GF-D8 (cell line): ENCODE data around the gene AGPS.
"Not testable (repeated sequence)": the region's sequence is repeated elsewhere in the genome, so short reads cannot be mapped to it uniquely, and the experiment has no call there.

Source experiments
- DNase-seq: peaks from one replicate; lab custom pipeline; 2025; lab: John Stamatoyannopoulos, UW

AGPS gene

DNA sequence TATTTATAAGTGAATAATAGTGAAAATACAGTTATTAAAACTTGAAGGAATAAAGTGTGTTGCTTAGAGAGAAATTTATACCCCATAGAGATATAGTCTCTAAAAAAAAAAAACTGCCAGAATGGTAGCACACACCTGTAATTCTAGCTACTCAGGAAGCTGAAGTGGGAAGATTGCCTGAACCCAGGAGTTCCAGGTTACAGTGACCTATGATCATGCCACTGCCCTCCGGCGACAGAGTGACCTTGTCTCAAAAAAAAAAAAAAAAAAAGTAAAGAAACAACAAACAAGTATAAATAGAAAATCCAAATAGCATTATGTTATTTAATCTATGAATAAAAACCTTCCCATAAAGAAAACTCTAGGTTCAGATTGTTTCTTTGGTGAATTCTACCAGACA is 7.4 kb upstream of the AGPS start:
- no peak for DNase-seq

DNA sequence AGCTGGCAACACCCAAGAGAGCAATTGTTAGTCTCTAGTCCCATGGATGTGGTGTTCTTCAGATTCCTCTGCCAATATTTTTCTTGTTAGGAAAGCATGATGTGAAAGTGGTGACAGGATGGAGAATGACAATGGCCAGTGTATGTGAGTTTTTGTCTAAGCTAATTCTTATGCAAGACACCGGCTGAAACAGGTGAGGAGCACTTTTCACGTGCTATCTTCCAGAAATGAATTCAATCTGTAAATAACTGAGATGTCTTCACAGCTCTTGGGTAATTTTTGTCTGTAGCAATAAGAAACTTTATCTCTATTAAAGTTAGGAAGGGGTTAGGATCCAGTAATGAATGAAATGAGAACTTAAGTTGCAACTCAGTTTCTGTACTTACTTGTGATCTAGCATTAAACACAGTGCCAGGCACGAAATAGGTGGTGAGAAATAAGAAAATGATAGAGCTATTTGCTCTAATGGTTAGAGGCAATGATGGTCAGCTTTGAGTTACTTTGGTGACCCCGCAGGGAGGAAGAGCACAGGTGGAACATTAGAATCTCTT is 676 bp upstream of the AGPS start:
- no peak for DNase-seq

DNA sequence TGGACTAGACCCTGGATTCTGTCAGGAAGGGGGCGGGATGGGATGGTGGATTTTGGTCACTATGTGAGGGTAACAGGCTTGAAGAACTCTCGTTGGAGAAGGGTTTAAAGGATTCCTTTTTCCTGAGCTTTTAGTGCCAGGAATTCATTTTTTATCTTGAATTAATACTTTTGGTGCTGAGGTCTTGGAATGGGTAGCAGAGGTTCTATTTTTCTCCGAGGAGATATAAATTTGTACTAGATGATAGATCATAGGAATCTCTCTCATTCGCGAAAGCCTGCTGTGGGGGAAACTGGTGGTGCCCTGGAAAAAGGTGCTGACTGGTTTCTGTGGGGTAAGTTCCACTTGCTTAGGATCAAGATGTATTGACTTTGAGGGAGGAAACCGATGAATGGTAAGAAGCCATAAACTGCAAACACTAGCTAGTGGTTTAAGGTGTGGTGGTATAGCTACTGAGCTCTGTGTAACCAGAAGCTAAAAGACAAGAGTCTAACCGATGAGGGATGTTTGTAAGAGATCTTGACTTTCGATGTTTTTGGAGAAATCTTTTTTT is 706 bp downstream of the AGPS start:
- DNase-seq, result no peak

DNA sequence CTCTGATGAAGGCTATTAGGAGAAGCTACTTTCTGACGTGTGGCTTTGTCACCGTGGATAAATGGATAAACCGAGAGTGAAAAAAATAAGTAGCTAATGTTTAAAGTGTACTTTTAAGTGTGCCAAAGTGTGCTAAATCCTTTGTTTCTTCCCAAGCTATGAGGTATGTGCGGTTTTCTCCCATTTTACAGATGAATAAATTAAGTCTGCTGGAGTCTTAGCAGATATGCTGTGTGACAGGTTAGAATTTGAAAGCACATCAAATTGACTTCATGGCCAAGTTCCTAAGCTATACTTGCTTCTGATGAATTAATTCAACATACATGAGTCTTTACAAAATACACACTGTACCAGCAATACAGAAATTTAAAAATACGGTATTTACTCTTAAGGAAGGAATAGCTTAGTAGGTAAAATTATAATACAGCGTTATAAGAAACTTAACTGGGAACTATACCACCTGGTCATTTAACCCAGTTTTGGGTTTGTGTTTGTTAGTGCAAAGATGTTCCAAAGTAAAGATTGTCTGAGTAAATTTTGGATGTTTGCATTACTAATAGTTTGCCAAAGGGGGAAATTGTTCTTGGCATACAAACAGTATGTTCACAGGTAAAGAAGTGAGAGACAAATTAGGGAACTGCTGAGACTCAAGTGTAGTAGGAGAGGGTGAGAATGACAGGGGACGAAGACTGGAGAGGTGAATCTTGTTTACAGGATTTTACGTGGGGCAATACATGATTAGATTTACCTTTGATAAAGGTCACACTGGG is 1.4 kb downstream of the AGPS start:
- no peak for DNase-seq

DNA sequence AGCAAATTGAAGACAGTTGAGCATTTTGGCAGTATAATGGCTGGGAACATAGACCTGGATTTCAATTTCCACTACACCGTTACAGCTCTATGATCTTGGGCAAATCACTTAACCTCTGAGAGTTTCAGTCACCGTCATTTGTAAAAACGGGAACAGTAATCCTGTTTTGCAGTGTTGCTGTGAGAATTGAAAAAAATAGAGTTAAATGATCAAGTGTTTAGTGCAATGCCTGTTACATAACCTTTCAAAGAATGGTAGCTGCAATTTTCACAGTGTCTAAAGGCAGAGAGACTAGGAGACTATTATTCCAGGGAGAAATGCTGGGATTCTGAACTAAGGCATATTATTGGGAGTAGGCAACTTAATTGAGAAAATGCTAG is 2.0 kb downstream of the AGPS start:
- no peak for DNase-seq

DNA sequence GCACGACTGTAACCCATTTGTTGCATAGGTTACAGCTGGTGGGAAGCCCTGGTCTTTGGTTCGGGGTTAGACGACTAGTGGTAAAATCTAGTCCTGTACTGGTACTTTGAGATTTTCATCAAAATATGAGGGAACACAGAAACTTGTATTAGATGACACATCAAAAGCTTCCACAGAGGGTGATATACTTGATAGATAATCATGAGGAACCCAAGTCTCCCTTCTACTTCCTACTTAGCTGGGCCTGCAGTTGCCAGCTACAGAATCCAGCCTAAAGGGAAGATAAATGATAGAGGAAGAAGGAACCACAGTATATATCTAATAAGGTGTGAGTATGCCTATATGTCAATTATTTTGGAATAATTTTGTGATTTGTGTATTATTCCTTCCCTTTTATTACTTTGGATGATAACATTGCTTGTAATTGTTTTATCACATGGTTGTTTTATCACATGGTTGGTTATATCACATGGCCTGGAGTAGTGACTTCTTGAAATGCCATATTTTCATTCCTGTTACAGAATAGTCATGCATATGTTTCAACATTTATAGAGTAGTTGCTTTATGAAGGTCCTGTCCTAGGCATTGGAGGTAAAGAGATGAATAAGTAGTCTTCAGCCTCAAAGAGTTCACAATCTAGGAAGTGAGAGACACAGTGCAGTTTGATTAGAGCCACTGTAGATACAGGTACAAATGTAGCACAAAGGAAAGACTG is 2.9 kb downstream of the AGPS start:
- DNase-seq, result no peak

DNA sequence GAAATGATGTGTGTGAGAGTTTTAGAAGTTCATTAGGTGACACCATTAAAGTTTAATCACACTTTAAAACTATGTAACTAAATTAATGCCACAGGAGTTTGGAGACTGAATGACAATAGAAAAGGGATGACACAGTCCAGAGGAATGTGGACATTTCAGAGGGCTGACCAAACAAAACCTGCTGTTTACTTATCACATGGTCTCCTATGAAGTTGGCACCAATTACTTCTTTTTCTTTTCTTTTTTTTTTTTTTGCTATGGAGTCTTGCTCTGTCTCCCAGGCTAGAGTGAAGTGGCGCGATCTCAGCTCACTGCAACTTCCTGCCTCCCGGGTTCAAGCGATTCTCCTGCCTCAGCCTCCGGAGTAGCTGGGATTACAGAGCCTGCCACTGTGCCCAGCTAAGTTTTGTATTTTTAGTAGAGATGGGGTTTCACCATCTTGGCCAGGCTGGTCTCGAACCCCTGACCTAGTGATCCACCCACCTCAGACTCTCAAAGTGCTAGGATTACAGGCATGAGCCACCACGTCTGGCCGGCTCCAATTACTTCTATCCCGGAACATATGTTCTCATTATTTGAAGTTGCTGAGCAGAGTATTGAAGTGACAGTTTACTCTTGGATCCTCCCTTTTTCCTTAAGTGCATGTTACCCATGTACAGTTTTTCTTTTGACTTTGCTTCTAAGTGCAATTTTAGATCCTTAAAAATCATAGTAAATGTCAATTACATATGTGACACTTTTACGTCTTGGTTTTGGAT is 4.3 kb downstream of the AGPS start:
- no peak for DNase-seq

DNA sequence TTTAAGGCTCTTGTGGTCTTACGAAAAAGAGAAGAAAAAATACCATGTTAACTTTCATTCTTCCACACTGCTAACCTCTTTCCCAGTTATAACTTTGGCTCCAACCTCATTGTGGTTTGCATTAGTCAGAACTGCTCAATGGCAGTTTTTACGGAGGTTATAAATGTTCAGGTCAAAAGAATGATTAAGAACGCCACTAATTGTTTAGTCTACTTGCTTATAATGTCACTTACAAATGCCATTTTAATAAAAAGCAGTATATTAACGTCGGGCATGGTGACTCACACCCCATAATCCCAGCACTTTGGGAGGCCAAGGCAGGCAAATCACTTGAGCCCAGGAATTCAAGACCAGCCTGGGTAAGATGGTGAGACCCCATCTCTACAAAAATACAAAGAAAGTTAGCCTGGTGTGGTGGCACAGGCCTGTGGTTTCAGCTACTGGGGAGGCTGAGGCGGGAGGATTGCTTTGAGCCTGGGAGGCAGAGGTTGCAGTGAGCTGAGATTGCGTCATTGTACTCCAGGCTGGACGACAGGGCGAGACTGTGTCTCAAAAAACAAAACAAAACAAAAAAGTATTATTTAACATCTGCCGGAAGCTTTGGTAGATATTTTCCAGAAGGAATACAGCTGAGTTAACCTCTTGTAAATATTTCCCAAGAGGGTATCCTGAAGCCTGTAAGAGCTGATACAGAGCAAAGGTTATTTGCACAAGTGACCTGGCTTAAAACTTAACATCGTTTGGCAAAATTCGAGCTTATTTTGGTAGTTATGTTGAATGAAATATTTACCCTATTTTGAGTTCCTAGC is 5.1 kb downstream of the AGPS start:
- no peak for DNase-seq

DNA sequence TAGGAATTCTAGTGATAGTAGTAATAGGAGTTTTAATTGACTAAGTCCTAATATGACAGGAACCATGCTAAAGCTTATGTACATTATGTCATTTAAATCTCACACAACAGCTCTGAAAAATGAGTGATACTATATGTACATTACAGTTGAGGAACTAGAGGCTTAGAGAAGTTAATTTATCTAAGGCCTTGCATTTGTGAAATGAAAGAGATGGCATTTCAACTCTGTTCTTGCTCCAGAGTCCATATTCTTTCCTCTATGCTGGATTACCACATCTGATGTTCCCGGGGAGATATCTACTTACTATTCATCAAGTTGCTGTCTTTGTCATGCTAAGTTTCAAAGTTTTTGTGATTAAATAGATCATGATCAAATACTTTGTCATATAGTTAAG is 5.7 kb downstream of the AGPS start:
- no peak for DNase-seq

DNA sequence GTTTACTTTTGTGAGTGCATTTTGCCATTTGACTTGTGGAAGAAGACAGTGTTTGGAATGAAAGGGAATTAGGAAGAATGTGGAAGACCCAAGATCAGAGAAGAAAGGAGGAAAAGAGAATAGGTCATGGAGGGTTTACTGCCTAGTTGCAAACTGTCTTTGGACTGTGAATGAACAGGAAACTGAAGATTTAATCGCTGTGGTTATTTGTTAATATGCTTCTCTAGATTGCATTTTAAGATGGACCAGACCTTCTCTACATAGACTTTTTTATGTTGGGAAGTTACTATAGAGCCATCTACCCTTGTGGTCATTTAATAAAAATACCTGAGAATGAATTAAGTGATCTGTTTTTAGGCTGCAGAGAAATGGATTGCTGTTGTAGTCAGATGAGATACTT is 6.2 kb downstream of the AGPS start:
- DNase-seq, result no peak

DNA sequence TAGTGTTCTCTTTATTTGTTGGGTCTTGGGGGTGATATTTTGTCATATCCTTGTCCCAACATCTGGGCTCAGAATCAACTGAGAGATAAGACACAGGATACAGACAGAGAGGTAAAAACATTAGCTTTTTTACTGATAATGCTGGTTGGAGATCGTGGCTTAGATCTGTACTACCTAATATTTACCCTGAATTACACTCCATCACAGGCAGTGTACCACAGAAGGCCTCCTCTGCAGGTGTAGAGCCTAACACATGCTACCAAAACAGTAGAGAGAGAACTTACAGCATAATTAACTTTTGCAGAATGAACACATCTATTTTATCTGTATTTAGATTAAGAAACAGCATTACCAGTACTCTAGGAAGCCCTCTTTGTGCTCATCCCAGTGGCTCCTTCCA is 6.8 kb downstream of the AGPS start:
- DNase-seq, result no peak

DNA sequence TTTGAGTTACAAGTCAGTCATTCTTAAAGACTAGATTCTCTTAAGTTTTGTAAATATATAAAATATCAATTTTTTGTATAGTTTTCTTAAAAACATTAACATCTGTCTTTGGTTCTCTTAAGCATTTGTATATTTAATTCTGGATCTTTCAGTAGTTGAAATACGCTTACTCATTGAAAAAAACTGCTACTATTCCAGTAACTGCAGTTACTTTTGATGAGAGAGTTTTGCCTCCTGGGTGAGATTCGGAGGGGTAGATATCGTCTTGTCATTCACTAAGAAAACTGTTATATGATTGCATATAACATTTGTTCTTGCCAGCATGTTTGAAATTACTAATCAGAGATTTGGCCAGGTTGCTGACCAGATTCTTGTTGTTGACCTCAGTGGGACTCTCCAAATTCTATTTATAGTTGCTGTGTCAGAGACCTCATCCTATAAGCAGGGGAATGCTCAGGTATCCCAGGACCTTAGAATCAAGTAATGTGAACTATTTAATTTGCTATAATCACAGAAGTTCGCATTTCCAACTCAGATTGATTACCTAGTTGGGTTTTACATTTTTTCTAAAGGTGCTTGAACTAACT is 7.9 kb downstream of the AGPS start:
- DNase-seq, result no peak

DNA sequence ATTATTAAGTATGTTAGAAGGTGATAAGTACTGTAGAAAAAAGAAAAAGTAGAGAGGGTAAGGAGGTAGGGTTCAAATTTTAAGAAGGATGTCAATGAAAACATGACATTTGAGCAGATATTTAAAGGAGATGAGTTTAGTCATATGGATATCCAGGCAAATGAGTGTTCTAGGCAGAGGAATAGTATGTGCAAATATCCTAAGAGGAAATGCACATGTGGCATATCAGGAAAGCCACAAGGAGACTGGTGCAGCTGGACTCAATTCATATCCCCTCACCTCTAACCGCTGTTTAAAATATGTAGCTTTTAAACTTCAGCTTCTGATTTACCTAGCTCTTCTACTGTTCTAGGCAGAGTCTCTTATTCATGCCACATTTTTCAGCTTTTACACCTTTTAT is 9.5 kb downstream of the AGPS start:
- DNase-seq, result no peak

DNA sequence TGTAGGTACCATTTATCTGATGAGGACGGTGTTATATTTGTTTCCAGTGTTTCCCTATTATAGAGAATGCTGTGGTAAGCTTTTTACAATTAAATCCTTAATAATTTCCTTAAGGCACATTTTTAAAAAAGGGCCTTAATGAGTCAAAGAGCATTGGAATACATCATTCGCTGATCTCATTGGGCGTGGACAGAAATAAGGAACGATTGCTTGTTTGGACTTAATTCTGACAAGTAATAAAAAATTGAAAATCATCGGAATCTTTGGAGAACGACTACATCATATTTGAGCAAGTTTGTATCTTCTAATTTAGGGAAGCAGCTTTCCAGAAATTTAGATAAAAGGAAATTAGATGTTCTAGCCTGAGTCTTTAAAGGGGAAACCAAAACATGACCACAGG is 11.3 kb downstream of the AGPS start:
- DNase-seq, result no peak

DNA sequence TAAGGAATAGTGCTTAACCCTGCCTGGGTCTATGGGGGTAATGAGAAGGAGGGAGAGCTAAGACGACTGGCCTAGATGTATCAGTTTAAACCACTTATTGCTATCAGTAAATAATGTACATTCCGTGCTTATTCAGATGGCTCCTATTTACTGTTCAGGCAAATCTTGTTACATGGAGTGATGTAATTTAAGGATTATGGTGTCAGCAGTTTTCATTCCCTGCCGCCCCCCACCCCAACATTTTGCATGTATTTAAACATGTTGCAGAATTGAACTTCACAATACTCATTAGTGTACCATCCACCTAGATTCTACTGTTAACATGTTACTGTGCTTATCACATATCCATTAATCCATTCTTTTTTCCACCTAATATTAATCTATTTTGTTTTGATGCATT is 11.7 kb downstream of the AGPS start:
- DNase-seq, result no peak

DNA sequence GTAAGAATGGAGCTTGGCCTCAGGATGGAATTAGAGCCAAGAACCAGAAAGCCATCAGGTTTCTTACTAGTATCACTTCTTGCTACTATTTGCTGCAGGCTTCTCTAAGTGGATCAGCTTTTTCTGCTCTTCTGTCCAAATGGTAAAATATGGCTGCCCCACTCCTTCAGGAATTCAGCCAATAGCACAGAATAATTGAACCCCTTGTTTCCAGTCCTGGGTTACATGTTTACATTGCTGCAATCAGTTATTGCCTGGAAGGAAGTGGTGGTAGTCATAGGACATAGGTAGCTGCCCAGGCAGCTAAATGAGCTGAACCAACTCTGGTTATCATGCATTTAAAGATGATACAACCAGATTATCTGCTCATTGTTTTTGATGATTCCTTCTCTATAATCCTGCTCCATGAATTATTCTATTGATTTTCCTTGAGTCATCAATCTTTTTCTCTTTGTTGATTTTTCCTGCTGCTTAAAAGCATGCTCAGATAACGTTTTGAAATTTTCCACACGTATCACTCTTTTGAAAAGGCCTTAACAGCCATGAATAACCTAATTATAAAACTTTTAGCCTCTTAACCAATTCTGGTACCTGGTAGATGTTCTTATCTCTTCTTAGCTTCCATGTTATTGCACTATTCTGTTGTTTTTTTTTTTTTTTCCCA is 12.6 kb downstream of the AGPS start:
- no peak for DNase-seq

DNA sequence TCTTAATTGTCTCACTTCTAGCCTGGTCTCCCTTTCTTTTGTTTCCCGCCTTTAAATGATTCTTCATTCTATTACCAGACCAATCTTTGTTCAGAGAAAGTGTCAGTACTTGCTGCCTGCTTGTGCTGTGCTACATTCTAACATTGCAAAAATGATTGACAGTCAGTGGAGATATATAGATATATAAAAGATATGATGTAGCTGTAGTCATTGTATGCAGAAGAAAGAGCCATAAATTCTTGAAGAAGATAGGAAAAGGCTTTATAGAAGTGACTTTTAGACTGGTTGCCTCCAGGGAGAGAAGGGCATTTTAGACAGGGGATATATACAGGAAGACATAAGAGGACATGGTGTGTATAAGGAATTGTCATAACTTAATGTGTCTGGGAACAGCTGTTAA is 13.6 kb downstream of the AGPS start:
- no peak for DNase-seq

DNA sequence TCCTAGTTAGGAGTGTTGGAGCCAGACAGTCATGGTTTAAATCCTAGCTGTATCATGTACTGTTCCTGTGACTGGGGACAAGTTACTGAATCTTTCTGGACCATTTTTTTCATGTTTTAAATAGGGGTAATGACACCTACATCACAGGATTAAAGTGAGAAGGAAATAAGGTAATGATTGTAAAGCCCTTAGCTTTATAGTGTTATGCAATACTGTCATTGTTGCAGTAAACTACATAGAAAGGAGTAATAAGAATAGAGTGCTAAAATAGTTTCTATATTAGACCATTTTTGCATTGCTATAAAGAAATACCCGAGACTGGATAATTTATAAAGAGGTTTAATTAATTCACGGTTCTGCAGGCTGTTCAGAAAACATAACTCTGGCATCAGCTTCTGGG is 14.5 kb downstream of the AGPS start:
- DNase-seq, result no peak

DNA sequence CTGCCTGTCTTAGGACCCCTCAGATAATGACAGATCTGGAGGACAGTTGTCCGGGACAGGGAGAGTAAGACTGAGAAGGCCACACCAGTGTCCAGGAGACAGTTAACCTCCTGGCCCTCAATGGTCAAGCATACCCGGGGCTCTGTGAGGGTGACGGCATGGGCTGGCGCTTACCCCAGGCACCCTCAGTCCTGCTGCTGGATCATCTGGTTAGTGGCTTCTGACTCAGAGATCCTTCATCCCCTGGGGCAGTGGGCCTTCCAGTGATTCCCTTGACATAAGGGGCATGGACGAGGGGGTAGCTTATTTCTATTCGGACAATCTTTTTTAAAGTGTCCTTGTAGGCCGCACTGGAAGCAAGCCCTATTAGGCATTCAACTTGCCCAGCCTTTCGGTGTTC is 18.1 kb downstream of the AGPS start:
- not testable (repeated sequence) for DNase-seq

DNA sequence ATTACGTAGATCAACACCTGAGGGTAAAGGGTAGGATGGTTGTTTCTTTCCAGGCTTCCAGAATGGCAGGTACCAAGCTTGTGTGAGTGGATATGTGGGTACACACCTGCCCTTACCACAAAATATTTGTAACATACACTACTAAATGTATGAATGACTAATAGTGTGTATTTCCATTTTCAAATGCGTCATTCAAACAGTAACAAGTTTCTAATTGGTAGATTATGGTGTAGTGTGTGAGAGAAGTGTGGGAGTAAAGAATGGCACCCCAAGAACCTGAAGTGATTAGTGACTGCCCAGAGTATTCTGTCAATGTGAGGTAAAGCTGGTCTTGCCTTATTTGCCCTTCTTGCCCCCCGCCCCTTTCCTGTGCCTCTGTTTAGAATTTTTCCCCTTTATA is 21.1 kb downstream of the AGPS start:
- no peak for DNase-seq

DNA sequence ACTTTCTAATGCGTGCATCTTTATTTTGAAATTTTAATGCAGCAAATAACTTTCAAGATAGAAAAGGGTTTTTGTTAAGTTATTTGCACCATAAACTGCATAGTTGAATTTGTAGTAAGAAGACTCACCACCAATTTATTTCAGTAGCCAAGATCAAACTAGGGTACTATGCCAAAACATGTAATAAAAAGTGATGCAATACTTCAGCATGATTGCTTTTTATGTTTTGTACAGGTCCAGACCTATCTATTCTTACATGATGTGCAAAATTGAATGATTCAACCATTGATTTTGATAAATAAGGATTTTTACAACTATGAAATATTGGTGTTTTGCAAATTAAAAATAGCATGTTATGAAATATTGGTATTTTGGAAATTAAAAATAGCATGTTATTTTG is 26.7 kb downstream of the AGPS start:
- no peak for DNase-seq
